Neuron (in vitro differentiated cells): Measurements from ENCODE around the gene TUBA4A.
"Not testable (repeated sequence)": the region's sequence is repeated elsewhere in the genome, so short reads cannot be mapped to it uniquely, and the experiment has no call there.

Source experiments
- H2AFZ ChIP-seq: one replicate; pipeline ENCODE4 v1.6.1; 2013; ENCODE audit warnings: low read depth, mild to moderate bottlenecking, inconsistent platforms, low read length, moderate library complexity
- H3K27me3 ChIP-seq: one replicate; pipeline ENCODE4 v1.6.1; 2013; ENCODE audit warnings: low read length; ENCODE audit not compliant: insufficient read depth
- H3K36me3 ChIP-seq: one replicate; pipeline ENCODE4 v1.6.1; 2013; ENCODE audit warnings: low read length; ENCODE audit not compliant: insufficient read depth
- H3K4me1 ChIP-seq: one replicate; pipeline ENCODE4 v1.6.1; 2013; ENCODE audit warnings: low read length; ENCODE audit not compliant: insufficient read depth
- H3K4me3 ChIP-seq: 2 replicates; pipeline ENCODE4 v1.5.1; 2013; ENCODE audit warnings: mild to moderate bottlenecking, low read length, moderate library complexity
- H3K9me3 ChIP-seq: one replicate; pipeline ENCODE4 v1.6.1; 2013; ENCODE audit warnings: low read length

TUBA4A gene

GRCh38 chr2:219271021-219271420 is 17.3 kb upstream of the TUBA4A start:
- Histone ChIP-seq H3K27me3 (peaks cover 33% of the 10 kb centered on the region), H3K4me3 (no peak overlapping the region), H3K9me3 (no peaks in the 10 kb centered on the region), H3K4me1 (peaks cover 6% of the 10 kb centered on the region), H3K36me3 (no peaks in the 10 kb centered on the region), H2AFZ (no peak overlapping the region)

- no peak overlapping the region for H2AFZ ChIP-seq
- no peak overlapping the region for H3K4me3 ChIP-seq
- peaks cover 6% of the 10 kb centered on the region for H3K4me1 ChIP-seq
- no peaks in the 10 kb centered on the region for H3K9me3 ChIP-seq
- H3K36me3 ChIP-seq = no peaks in the 10 kb centered on the region
- peaks cover 41% of the 10 kb centered on the region for H3K27me3 ChIP-seq
These were observed 16.3 kb upstream of the TUBA4A start for GRCh38 chr2:219270055-219270372.

GRCh38 chr2:219269362-219270054 is 15.8 kb upstream of the TUBA4A start:
- Histone ChIP-seq H3K4me3 (no peak overlapping the region), H2AFZ (no peak overlapping the region), H3K9me3 (no peaks in the 10 kb centered on the region), H3K4me1 (peaks cover 5% of the 10 kb centered on the region), H3K27me3 (peaks cover 45% of the 10 kb centered on the region), H3K36me3 (no peaks in the 10 kb centered on the region)

- no peaks in the 10 kb centered on the region for H3K36me3 ChIP-seq
- H3K4me1 ChIP-seq = no peaks in the 10 kb centered on the region
- H3K4me3 ChIP-seq = no peak overlapping the region
- peaks cover 45% of the 10 kb centered on the region for H3K27me3 ChIP-seq
- no peak overlapping the region for H2AFZ ChIP-seq
- no peaks in the 10 kb centered on the region for H3K9me3 ChIP-seq
These were observed 14.6 kb upstream of the TUBA4A start for GRCh38 chr2:219268294-219268693.

- H2AFZ ChIP-seq = no peak overlapping the region
- H3K9me3 ChIP-seq = no peaks in the 10 kb centered on the region
- no peak overlapping the region for H3K4me3 ChIP-seq
- no peaks in the 10 kb centered on the region for H3K4me1 ChIP-seq
- no peaks in the 10 kb centered on the region for H3K36me3 ChIP-seq
- peaks cover 50% of the 10 kb centered on the region for H3K27me3 ChIP-seq
These were observed 13.2 kb upstream of the TUBA4A start for GRCh38 chr2:219266886-219267285.

GRCh38 chr2:219266232-219266631 is 12.5 kb upstream of the TUBA4A start:
- Histone ChIP-seq H2AFZ (no peak overlapping the region), H3K4me3 (no peak overlapping the region), H3K4me1 (no peaks in the 10 kb centered on the region), H3K36me3 (no peaks in the 10 kb centered on the region), H3K27me3 (peaks cover 51% of the 10 kb centered on the region), H3K9me3 (no peaks in the 10 kb centered on the region)

GRCh38 chr2:219261024-219261855 is 7.5 kb upstream of the TUBA4A start:
- Histone ChIP-seq H3K36me3 (no peaks in the 10 kb centered on the region), H3K27me3 (peaks cover 48% of the 10 kb centered on the region), H2AFZ (no peak overlapping the region), H3K4me1 (no peaks in the 10 kb centered on the region), H3K9me3 (no peaks in the 10 kb centered on the region), H3K4me3 (no peak overlapping the region)

- not testable (repeated sequence) for H2AFZ ChIP-seq, H3K9me3 ChIP-seq, H3K36me3 ChIP-seq, H3K4me1 ChIP-seq, H3K4me3 ChIP-seq
- peaks cover 55% of the 10 kb centered on the region for H3K27me3 ChIP-seq
These were observed 5.2 kb upstream of the TUBA4A start for GRCh38 chr2:219258942-219259341.

- Histone ChIP-seq H3K4me3 (no peak overlapping the region), H3K4me1 (peaks cover 22% of the 10 kb centered on the region), H3K9me3 (no peaks in the 10 kb centered on the region), H3K27me3 (peaks cover 60% of the 10 kb centered on the region), H2AFZ (peak overlapping the region; percentile 9), H3K36me3 (no peaks in the 10 kb centered on the region)
These were observed 978 bp upstream of the TUBA4A start for GRCh38 chr2:219254590-219255201.

- Histone ChIP-seq H3K36me3 (peaks cover 4% of the 10 kb centered on the region), H3K27me3 (peaks cover 55% of the 10 kb centered on the region), H2AFZ (peak within 1 kb of the TSS; percentile 9), H3K9me3 (no peaks in the 10 kb centered on the region), H3K4me3 (peak within 1 kb of the TSS; percentile 15), H3K4me1 (peaks cover 22% of the 10 kb centered on the region)
These were observed 592 bp downstream of the TUBA4A start, which contains the start of gene TUBA4B for GRCh38 chr2:219252900-219253752. TUBA4B (plus strand) TSS chr2:219253243; CDS start chr2:219253408, 165 bp downstream.

- no peak overlapping the region for H2AFZ ChIP-seq
- H3K4me1 ChIP-seq = peaks cover 22% of the 10 kb centered on the region
- no peak overlapping the region for H3K4me3 ChIP-seq
- H3K27me3 ChIP-seq = peaks cover 55% of the 10 kb centered on the region
- H3K36me3 ChIP-seq = peaks cover 10% of the 10 kb centered on the region
- no peaks in the 10 kb centered on the region for H3K9me3 ChIP-seq
These were observed 1.2 kb downstream of the TUBA4A start for GRCh38 chr2:219252570-219252899.

GRCh38 chr2:219252084-219252483 is 1.6 kb downstream of the TUBA4A start:
- H3K9me3 ChIP-seq = no peaks in the 10 kb centered on the region
- peaks cover 23% of the 10 kb centered on the region for H3K4me1 ChIP-seq
- H3K36me3 ChIP-seq = peaks cover 14% of the 10 kb centered on the region
- peaks cover 55% of the 10 kb centered on the region for H3K27me3 ChIP-seq
- no peak overlapping the region for H2AFZ ChIP-seq
- H3K4me3 ChIP-seq = no peak overlapping the region

GRCh38 chr2:219251656-219252055 is 2.1 kb downstream of the TUBA4A start:
- Histone ChIP-seq H3K4me3 (no peak overlapping the region), H3K9me3 (no peaks in the 10 kb centered on the region), H3K36me3 (peaks cover 18% of the 10 kb centered on the region), H3K4me1 (peaks cover 27% of the 10 kb centered on the region), H2AFZ (no peak overlapping the region), H3K27me3 (peaks cover 55% of the 10 kb centered on the region)
